Measurements from ENCODE around the gene C22orf31.

C22orf31 gene

GRCh38 chr22:29023172-29023796, 38.3 kb downstream of the C22orf31 start:
- DNase-seq, result no peak

DNA sequence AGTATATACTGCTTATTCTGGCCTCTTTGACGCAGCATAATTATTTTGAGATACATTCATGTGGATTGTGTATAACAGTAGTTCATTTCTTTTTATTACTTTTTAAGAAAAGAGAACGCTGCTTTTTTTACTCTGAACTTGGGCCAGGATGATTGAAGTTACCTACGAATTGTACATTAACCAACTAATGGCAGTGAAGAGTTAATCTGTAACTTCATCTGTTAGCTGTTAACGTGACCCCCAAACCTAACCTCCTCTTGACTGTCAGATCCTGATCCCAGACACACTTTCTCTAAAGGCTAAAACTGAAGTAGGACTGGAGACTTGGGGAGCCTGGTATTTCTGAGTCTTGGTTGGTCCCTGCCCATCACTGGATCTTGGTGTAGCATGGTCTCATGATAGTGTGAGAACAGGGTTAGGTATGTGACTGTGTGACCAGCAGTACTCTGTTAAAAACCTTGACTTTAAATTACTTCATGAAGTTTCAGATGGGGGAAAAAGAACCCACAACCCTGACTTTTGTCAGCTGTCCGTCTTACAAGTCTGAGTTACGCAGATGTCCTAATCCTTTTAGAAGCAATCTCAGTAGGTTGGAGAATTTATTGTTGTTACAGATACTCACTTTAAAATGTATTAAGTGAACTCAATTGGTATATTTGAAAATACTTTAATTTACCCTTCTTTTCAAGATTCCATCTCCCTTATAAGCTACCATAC, 39.4 kb downstream of the C22orf31 start:
- DNase-seq, result no peak

- no peak for DNase-seq
These were observed 43.1 kb downstream of the C22orf31 start for GRCh38 chr22:29018293-29019189.

GRCh38 chr22:29016067-29016938, 45.3 kb downstream of the C22orf31 start:
- no peak for DNase-seq

- DNase-seq, result no peak
These were observed 46.9 kb downstream of the C22orf31 start for GRCh38 chr22:29014773-29015172.

- no peak for DNase-seq
These were observed 47.3 kb downstream of the C22orf31 start for GRCh38 chr22:29014293-29014692.

DNA sequence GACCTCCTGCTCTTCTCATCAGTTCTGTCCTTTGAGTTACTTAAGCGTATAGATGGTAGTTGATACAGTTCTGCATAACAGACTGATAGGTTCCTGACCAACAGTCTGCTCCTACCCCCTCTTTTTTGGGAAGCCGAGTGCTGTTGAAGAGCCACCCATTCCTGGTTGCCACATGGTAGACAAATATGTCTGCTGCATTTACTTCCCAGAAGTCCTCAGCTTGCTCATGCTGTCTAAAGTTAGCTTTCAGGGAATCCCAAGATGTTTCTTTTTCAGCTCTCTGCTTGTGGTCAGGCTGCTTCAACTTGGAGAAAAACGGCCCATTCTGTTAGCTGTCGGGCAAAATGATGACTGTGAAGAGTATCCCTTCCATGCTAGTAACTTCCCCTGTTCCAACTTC, 48.7 kb downstream of the C22orf31 start:
- no peak for DNase-seq

- DNase-seq, result no peak
These were observed 49.6 kb downstream of the C22orf31 start for GRCh38 chr22:29012101-29012433.

GRCh38 chr22:29011240-29012100, 50.2 kb downstream of the C22orf31 start:
- no peak for DNase-seq

DNA sequence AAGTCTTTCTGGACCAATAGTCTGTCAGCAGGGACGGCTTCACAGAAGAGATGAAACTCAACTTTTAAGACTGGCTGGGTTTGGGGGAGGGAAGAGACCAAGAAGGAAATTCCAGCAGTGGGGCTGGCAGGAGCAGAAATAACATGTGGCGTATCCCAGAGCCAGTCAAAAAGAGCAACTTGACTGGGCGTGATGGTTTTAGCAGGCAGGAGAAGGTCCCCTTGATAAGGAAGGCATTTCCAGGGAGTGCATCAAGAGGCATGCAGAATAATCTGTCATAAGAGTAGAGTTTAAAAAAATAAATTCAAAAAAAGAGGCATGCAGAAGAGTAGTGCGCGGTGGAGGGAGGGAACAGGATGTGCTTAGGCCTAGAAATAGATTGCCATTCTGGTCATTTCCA, 52.5 kb downstream of the C22orf31 start:
- no peak for DNase-seq

Data from T-helper 9 cell (primary cell).